C4-2B (cell line): Measurements from ENCODE around the gene BTN3A1.

ENCODE experiments used
- H3K27ac ChIP-seq: fragments of 450-650 bp; 2 replicates; pipeline ENCODE4 v1.5.1; 2017
- ZFX ChIP-seq: fragments of 450-650 bp; IDR thresholded peaks from 2 replicates; pipeline ENCODE4 v1.6.1; 2017
- TF ChIP-seq, protein P1 (sequence below): fragments of 450-650 bp; conservative IDR thresholded peaks from 2 replicates; pipeline ENCODE4 v1.5.1; 2017; ENCODE audit warnings: mild to moderate bottlenecking

BTN3A1 gene

GRCh38 chr6:26436018-26436417, 33.9 kb downstream of the BTN3A1 start:
- TF ChIP-seq, protein P1, sequence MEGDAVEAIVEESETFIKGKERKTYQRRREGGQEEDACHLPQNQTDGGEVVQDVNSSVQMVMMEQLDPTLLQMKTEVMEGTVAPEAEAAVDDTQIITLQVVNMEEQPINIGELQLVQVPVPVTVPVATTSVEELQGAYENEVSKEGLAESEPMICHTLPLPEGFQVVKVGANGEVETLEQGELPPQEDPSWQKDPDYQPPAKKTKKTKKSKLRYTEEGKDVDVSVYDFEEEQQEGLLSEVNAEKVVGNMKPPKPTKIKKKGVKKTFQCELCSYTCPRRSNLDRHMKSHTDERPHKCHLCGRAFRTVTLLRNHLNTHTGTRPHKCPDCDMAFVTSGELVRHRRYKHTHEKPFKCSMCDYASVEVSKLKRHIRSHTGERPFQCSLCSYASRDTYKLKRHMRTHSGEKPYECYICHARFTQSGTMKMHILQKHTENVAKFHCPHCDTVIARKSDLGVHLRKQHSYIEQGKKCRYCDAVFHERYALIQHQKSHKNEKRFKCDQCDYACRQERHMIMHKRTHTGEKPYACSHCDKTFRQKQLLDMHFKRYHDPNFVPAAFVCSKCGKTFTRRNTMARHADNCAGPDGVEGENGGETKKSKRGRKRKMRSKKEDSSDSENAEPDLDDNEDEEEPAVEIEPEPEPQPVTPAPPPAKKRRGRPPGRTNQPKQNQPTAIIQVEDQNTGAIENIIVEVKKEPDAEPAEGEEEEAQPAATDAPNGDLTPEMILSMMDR, result no peak
- TF ChIP-seq ZFX, result no peak
- no peak overlapping the region for H3K27ac ChIP-seq

- H3K27ac ChIP-seq, result no peak overlapping the region
- TF ChIP-seq ZFX, result no peak
- TF ChIP-seq, protein P1, result no peak
These were observed 35.5 kb downstream of the BTN3A1 start for GRCh38 chr6:26437550-26437949.

DNA sequence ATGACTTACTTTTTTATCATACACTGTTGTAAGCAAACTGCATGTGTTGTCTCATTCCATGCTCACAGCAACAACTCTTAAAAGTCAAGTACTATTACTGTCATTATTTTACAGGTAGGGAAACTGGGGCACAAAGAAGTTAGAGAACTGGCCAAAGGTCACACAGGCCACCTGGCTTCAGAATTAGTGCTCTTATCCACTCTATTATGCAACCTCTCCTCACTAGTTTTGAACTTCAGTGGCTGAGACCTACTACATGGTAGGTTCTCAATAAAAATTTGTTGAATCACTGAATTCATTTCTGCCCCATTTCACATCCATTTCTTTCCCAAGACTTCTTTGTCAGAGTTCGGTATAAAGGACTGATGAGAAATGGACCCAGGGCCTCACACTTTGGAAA, 35.9 kb downstream of the BTN3A1 start:
- H3K27ac ChIP-seq, result no peak overlapping the region
- TF ChIP-seq ZFX, result no peak
- TF ChIP-seq, protein P1, result no peak

DNA sequence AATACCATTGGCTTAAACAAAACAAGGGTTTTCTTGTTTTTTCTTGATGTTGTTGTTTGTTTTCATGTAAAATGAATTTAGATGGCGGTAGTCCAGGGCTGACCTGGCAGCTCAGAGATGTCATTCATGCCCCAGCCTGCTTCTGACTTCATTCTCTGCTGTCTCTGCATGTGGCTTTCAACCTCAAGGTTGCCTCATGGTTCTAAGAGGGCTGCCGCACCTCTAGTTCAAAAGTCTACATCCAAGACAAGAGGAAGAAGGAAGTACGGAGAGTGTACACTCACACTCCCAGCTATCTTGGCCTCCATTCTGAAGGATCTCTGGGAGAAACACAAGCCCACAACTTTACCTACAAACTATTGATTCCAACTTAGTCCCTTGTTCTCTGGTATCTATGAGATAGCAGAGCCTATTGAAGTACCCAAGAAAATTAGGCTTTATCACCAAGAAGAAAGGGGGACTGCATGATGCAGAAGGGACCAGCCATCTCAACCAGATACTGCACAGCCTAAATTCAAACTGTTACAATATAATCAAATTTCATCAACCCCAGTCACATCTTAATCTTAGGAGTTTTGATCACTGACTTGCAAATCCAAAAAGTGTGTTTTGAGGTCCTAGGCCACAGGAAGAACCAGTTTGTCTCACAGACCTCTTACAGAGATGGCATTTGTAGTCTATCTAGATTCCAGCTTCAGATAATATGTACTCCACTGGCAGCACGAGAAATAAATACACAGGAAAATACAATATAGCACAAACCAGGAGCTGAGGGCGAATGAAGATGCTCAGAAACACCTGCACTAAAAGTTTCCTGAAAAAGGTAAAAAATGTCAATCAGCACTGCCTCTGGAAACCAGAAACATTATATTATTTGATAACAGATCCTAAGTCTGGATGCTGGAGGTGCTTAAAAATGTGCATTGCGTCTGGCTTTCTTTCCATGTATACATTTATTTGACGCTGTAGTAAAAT, 37.4 kb downstream of the BTN3A1 start:
- peak overlapping the region; percentile 5; the same call in 1 of the 2 replicates for H3K27ac ChIP-seq
- TF ChIP-seq, protein P1, result no peak
- no peak for TF ChIP-seq ZFX

DNA sequence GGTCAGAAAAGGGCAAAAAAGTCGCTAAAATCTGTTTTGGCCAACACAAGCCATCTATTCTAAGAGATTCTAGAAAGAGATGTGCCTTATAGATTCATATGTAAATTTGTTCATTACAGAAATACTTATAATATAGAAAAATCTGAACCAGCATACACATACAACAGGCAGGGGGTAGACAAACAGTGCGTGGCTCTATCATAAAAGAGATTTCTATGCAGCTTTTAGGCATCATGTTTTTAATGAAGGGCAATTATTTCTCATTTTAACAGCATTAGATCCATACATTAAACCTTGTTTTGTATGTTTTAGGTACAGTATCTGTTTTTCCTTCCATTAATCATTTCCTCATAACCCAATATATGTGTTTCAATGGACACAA, 38.9 kb downstream of the BTN3A1 start:
- peak overlapping the region; percentile 71; the same call in 1 of the 2 replicates for H3K27ac ChIP-seq
- TF ChIP-seq, protein P1, result no peak
- no peak for TF ChIP-seq ZFX

- no peak overlapping the region for H3K27ac ChIP-seq
- no peak for TF ChIP-seq ZFX
- TF ChIP-seq, protein P1, result no peak
These were observed 39.9 kb downstream of the BTN3A1 start for GRCh38 chr6:26441977-26442376.

- no peak for TF ChIP-seq ZFX
- TF ChIP-seq, protein P1, result no peak
- H3K27ac ChIP-seq, result no peak overlapping the region
These were observed 44.0 kb downstream of the BTN3A1 start for GRCh38 chr6:26445934-26446667.
